Chondrocyte (in vitro differentiated cells): ENCODE data around the gene ONECUT3. TPM values are rescaled to one million over a fixed set of nuclear protein-coding genes. Genes with fewer than 3 reads are reported as not detected.
A peak's percentile ranks its signal among the peaks of the same experiment; 100 is the strongest.

Experiments used
- DNase-seq: peaks from one replicate; pipeline ENCODE4 v3.0.0; 2021; ENCODE audit warnings: mixed read lengths, low spot score
- H3K27ac Mint-ChIP-seq: one replicate; pipeline ENCODE4 v1.8.0; 2021; ENCODE audit warnings: mild to moderate bottlenecking, moderate library complexity, mixed read lengths; ENCODE audit not compliant: unreplicated experiment
- H3K27me3 Mint-ChIP-seq: 2 replicates; pipeline ENCODE4 v1.8.0; 2021; ENCODE audit warnings: low read depth, mixed read lengths
- H3K36me3 Mint-ChIP-seq: 2 replicates; pipeline ENCODE4 v1.8.0; 2021; ENCODE audit warnings: low read depth, mixed read lengths
- H3K4me1 Mint-ChIP-seq: 2 replicates; pipeline ENCODE4 v1.8.0; 2021; ENCODE audit warnings: low read depth, mild to moderate bottlenecking, mixed read lengths
- H3K4me3 Mint-ChIP-seq: one replicate; pipeline ENCODE4 v1.8.0; 2021; ENCODE audit warnings: mild to moderate bottlenecking, moderate library complexity, mixed read lengths; ENCODE audit not compliant: unreplicated experiment
- H3K9me3 Mint-ChIP-seq: 2 replicates; pipeline ENCODE4 v1.8.0; 2021; ENCODE audit warnings: low read depth, mixed read lengths
- total RNA-seq: library from RNA; stranded (reverse); gene quantifications from 3 replicates; pipeline ENCODE4 v1.2.1, GENCODE V29; 2021
- TF ChIP-seq, protein P1 (sequence below): fragments of 200-600 bp; sonication (generic); IDR thresholded peaks from 2 replicates; pipeline ENCODE4 v1.5.0; 2021; ENCODE audit warnings: antibody characterized with exemption, mild to moderate bottlenecking, moderate library complexity

The ONECUT3 gene
- total RNA-seq, 1 donor from 2014 or later = not detected

- Mint-ChIP-seq H3K36me3 (peaks cover 8% of the 10 kb centered on the region), H3K27me3 (peaks cover 38% of the 10 kb centered on the region), H3K27ac (no peak overlapping the region), H3K4me1 (no peaks in the 10 kb centered on the region), H3K9me3 (peaks cover 14% of the 10 kb centered on the region), H3K4me3 (no peak overlapping the region)
- TF ChIP-seq, protein P1, sequence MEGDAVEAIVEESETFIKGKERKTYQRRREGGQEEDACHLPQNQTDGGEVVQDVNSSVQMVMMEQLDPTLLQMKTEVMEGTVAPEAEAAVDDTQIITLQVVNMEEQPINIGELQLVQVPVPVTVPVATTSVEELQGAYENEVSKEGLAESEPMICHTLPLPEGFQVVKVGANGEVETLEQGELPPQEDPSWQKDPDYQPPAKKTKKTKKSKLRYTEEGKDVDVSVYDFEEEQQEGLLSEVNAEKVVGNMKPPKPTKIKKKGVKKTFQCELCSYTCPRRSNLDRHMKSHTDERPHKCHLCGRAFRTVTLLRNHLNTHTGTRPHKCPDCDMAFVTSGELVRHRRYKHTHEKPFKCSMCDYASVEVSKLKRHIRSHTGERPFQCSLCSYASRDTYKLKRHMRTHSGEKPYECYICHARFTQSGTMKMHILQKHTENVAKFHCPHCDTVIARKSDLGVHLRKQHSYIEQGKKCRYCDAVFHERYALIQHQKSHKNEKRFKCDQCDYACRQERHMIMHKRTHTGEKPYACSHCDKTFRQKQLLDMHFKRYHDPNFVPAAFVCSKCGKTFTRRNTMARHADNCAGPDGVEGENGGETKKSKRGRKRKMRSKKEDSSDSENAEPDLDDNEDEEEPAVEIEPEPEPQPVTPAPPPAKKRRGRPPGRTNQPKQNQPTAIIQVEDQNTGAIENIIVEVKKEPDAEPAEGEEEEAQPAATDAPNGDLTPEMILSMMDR = no peak
- no peak for DNase-seq
Observed at GRCh38 chr19:1768918-1769644, 15.8 kb downstream of the ONECUT3 start.

- Mint-ChIP-seq H3K4me3 (no peak overlapping the region), H3K9me3 (peaks cover 14% of the 10 kb centered on the region), H3K27me3 (peaks cover 41% of the 10 kb centered on the region), H3K36me3 (peaks cover 9% of the 10 kb centered on the region), H3K27ac (no peak overlapping the region), H3K4me1 (no peaks in the 10 kb centered on the region)
- TF ChIP-seq, protein P1 = no peak
- no peak for DNase-seq
Observed at GRCh38 chr19:1769645-1769985, 16.3 kb downstream of the ONECUT3 start.

GRCh38 chr19:1770866-1771576 lies 17.7 kb downstream of the ONECUT3 start:
- no peak for DNase-seq
- Mint-ChIP-seq H3K4me3 (no peak overlapping the region), H3K36me3 (peaks cover 9% of the 10 kb centered on the region), H3K27ac (no peak overlapping the region), H3K27me3 (peaks cover 33% of the 10 kb centered on the region), H3K9me3 (peaks cover 14% of the 10 kb centered on the region), H3K4me1 (no peaks in the 10 kb centered on the region)
- TF ChIP-seq, protein P1 = no peak

DNA sequence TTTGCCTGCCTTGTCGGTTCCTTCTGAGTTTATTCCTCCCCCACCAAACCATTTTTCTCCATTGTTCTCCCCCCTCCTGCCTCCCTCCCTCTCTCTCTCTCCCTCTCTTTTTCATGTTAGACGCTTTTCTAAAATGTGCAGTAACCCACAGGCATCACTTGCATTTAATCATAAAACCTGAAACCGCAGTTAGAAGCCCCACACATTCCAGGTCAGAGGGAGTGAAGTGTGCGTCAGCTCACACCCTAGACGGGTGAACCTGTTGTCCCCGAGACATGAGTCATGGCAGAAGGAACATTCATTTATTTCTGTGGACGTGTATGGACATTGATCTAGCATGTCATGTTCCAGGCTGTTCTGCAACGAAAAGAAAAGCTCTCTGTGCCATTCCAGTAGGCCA lies 19.9 kb downstream of the ONECUT3 start:
- TF ChIP-seq, protein P1 = no peak
- peaks cover 46% of the 10 kb centered on the region for H3K27me3 Mint-ChIP-seq
- H3K4me1 Mint-ChIP-seq = no peaks in the 10 kb centered on the region
- peaks cover 9% of the 10 kb centered on the region for H3K36me3 Mint-ChIP-seq
- H3K4me3 Mint-ChIP-seq = no peak overlapping the region
- DNase-seq = no peak
- peaks cover 14% of the 10 kb centered on the region for H3K9me3 Mint-ChIP-seq
- no peak overlapping the region for H3K27ac Mint-ChIP-seq

- TF ChIP-seq, protein P1 = peak; percentile 71
- H3K27me3 Mint-ChIP-seq = peaks cover 56% of the 10 kb centered on the region
- H3K9me3 Mint-ChIP-seq = peaks cover 14% of the 10 kb centered on the region
- DNase-seq = no peak
- H3K4me3 Mint-ChIP-seq = no peak overlapping the region
- no peak overlapping the region for H3K27ac Mint-ChIP-seq
- peaks cover 5% of the 10 kb centered on the region for H3K4me1 Mint-ChIP-seq
- peaks cover 11% of the 10 kb centered on the region for H3K36me3 Mint-ChIP-seq
Observed at GRCh38 chr19:1774989-1775772, 21.9 kb downstream of the ONECUT3 start.
